ENCODE data around the gene FANCC.

GRCh38 chr9:95089257-95090022 is 228.1 kb downstream of the FANCC start:
- TF ChIP-seq EP300 (IDR thresholded peaks at IDR 0.05; ENCODE audit: borderline replicate concordance in 1 of 2, low read depth in 1 of 2, low read length in 1 of 2) = no peak
- TF ChIP-seq CTCF (IDR thresholded peaks at IDR 0.05) = no peak
- TF ChIP-seq RAD21 (IDR thresholded peaks at IDR 0.05; ENCODE audit: low read length) = no peak
- TF ChIP-seq NRF1 (IDR thresholded peaks at IDR 0.05; ENCODE audit: low read depth, low read length) = no peak
- TF ChIP-seq TAF1 (IDR thresholded peaks at IDR 0.05; ENCODE audit: borderline replicate concordance, low read depth, low read length) = no peak
- TF ChIP-seq PBX3 (IDR thresholded peaks at IDR 0.05) = no peak
- no peak; the same call in none of the 2 replicates for TF ChIP-seq POLR2AphosphoS5 (IDR thresholded peaks at IDR 0.05; ENCODE audit: low read depth, low read length)
